Ovary (tissue), 3 donors: ENCODE results near the gene CD14.

ENCODE experiments used
- EP300 ChIP-seq: sonication (generic); formaldehyde crosslinking; IDR thresholded peaks from one replicate; pipeline ENCODE4 v1.6.1; 2017; ENCODE audit warnings: antibody characterized with exemption
- TF ChIP-seq, protein P1 (sequence below), 3 donors: fragments of 450-650 bp in 2 of 3; fragments of 200-600 bp in 1 of 3; IDR thresholded peaks; one replicate each; pipeline versions ENCODE4 v1.5.1 to v1.8.0; 2016 to 2022; ENCODE audit warnings: antibody characterized with exemption in 3 of 3, mild to moderate bottlenecking in 1 of 3
- donor health status: DM: no; HTN: no; CAD: no.

DNA sequence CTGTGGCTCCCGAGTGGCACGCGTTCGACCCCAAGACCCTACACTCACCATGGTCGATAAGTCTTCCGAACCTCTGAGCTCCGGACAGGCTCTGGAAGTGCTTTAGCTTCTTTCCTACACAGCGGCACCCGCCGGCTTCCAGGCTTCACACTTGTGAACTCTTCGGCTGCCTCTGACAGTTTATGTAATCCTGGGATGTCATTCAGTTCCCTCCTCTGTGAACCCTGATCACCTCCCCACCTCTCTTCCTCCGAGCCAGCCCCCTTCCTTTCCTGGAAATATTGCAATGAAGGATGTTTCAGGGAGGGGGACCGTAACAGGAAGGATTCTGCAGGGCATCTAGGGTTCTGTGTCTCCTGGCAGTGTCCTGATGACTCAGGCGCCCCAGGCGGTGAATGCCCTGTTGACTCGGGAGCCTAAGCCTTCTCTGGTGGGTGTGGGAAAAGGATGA, at the start of gene CD14:
- TF ChIP-seq, protein P1, sequence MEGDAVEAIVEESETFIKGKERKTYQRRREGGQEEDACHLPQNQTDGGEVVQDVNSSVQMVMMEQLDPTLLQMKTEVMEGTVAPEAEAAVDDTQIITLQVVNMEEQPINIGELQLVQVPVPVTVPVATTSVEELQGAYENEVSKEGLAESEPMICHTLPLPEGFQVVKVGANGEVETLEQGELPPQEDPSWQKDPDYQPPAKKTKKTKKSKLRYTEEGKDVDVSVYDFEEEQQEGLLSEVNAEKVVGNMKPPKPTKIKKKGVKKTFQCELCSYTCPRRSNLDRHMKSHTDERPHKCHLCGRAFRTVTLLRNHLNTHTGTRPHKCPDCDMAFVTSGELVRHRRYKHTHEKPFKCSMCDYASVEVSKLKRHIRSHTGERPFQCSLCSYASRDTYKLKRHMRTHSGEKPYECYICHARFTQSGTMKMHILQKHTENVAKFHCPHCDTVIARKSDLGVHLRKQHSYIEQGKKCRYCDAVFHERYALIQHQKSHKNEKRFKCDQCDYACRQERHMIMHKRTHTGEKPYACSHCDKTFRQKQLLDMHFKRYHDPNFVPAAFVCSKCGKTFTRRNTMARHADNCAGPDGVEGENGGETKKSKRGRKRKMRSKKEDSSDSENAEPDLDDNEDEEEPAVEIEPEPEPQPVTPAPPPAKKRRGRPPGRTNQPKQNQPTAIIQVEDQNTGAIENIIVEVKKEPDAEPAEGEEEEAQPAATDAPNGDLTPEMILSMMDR (IDR thresholded peaks at IDR 0.05) = no peak
- no peak for TF ChIP-seq EP300
